HG02870 (cell line): ENCODE data around the gene CRYBG1.
"Not testable (repeated sequence)": the region's sequence is repeated elsewhere in the genome, so short reads cannot be mapped to it uniquely, and the experiment has no call there.

ENCODE experiments used
- ATAC-seq: cut with Tn5 transposase; IDR thresholded peaks from one replicate; pipeline ENCODE4 v1.9.1; 2021; ENCODE audit warnings: mild to moderate bottlenecking, moderate library complexity; ENCODE audit not compliant: unreplicated experiment

Gene CRYBG1

GRCh38 chr6:106581468-106581867 is 221.0 kb downstream of the CRYBG1 start:
- no peak for ATAC-seq

- no peak for ATAC-seq
Observed at GRCh38 chr6:106586815-106587415, 226.4 kb downstream of the CRYBG1 start.

GRCh38 chr6:106588937-106589336 is 228.4 kb downstream of the CRYBG1 start:
- not testable (repeated sequence) for ATAC-seq

DNA sequence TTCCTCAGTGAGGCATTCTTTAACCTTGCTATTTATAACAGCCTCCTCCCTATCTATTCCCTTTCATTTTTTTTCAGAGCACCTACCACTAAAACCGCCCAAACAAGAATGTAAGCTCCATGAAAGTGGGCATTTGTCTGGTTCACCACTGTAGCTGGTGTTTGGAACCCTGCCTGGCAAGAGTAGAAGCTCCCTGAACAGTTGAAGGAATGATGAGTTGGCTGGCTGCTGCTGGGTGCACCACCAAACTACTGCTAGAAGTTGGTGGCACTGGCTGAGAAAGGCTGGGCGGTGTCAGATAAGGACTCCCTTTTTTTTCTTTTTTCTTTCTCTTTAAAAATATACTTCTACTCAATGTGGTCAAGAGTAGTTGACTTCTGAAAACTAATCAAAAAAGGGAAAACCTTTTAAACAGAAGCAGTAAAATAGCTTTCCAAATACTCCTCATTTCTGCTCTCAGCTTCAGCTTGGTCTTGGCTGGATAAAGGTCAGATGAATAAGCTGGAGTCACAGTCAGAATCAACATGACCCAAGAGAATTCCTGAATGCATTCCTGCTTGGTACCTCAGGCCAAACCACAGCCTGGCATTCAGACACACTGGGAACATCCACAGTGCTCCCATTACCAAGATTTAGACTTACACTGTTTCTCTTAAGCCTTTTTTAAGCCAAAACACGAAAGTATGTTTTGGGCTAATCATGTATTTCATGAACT is 230.8 kb downstream of the CRYBG1 start:
- no peak for ATAC-seq

GRCh38 chr6:106599440-106599839 is 238.9 kb downstream of the CRYBG1 start:
- ATAC-seq = no peak

DNA sequence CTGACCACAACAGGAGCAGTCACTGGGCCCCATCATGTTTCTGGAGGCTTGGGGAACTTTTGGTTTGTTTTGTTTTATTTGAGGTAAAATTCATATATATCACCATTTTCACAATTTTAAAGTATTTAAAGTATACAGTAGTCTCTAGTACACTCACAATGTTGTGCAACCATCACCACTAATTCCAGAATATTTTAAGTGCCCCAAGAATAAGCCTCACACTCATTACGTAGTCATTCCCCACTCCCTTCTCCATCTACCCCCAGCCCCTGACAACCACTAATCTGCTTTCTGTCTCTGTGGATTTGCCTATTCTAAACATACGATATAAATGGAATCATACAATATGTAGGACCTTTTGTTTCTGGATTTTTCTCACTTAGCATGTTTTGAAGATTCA is 239.8 kb downstream of the CRYBG1 start:
- no peak for ATAC-seq

DNA sequence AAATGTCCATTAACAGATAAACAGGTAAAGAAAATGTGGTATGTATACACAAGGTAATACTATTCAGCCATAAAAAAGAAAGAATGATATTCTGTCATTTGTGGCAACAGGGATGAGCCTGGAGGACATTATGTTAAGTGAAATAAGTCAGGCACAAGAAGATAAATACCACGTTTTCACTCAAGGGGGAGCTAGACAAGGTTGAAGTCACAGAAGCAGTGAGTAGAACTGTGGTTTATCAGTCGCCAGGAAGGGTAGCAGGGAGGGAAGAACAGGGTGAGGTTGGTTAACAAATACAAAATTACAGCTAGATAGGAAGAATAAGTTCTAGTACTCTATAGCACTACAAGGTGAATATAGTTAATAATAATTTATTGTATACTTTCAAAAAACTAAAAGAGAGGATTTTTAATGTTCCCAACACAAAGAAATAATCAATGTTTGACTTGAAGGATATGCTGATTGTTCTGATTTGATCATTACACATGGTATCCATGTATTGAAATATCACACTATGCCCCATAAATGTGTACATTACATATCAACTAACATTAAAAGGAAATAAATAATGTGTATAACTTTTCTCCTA is 247.7 kb downstream of the CRYBG1 start:
- no peak for ATAC-seq

DNA sequence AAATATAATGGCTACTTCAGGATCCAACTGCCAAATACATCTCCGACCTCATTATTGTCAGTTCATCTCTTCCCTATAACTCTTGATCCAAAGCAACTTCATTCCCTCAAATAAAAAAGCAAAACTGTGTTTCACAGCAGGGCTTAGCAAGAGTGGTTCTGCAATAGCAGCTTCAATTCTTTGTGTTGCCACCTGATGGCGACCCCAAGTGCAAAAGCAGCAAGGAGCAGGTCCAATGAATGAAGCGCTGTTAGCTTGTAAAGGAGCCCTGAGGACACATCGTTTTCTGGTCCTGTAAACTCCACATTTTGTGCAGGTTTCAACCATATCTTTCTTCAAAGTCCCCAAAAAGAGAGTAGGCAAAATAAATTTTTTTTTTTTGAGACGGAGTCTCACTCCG is 249.2 kb downstream of the CRYBG1 start:
- ATAC-seq = no peak

DNA sequence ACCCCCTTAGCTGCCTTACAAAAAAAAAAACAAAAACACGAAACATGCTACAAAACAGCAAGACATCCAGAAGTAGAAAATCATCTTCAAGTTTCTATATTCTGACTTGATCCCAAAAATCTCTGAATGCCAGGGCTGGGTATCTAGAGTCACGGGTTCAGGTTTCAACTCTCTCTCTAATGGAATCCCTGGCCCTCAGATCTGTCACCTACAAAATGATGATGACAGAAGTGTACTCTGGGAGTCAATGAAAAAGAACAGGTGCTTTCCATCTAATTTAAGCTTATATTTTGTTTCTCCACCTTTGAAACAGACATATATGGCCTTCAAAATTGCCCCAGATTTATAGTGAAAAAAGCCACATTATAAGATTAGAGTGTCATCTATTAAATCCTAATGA is 250.5 kb downstream of the CRYBG1 start:
- no peak for ATAC-seq

DNA sequence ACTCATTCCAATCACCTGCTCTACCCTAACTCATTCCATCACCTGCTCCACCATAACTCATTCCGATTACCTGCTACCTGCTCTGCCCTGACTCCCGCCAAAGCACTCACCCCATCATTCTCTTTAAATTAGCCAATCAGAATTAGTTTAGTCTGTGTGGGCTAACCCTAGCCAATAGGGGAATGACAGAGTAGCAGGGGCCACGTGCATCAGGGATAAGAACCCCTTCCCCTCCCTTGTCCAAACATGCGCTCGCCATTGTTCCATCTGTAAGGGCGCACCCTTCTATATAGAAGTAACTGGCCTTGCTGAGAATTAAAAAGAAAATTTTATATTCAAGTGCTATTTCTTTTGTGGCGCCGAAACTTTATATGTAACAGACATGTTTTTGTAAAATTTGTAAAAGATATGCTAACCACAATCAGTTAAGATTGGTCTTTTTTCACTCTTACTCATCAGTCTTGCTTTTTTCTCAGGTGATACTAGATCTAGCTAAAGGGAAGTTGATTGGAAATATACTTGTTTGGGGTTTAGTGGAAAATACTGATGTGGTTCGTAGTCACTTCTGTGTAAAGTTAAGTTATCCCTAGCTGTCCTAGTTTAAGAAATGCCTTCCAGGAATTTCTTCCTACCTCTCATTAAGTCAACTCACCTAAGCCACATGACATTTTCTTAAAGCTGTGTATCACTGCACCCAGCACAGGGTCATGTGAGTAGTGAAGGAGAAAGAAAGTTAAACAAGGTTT is 252.3 kb downstream of the CRYBG1 start:
- ATAC-seq = no peak

GRCh38 chr6:106613590-106613989 is 253.1 kb downstream of the CRYBG1 start:
- no peak for ATAC-seq

DNA sequence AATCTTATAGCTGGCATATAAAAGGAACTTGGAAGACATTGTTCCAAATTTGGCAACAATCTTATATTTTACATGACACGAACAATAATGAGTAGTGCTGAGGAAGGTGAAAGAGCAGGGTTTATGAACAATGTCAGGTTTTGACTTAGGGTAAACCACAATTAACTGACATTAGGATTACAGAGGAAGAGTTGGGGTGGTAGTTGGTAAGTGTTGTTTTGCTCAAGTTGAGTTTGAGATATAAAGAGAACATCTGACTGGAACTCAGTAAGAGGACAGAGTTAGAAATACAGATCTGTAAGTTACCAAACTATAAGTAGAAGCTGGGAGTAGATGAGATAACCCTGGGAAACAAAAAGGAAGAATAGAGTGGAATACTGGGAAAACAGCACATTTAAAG is 253.6 kb downstream of the CRYBG1 start:
- ATAC-seq = no peak

DNA sequence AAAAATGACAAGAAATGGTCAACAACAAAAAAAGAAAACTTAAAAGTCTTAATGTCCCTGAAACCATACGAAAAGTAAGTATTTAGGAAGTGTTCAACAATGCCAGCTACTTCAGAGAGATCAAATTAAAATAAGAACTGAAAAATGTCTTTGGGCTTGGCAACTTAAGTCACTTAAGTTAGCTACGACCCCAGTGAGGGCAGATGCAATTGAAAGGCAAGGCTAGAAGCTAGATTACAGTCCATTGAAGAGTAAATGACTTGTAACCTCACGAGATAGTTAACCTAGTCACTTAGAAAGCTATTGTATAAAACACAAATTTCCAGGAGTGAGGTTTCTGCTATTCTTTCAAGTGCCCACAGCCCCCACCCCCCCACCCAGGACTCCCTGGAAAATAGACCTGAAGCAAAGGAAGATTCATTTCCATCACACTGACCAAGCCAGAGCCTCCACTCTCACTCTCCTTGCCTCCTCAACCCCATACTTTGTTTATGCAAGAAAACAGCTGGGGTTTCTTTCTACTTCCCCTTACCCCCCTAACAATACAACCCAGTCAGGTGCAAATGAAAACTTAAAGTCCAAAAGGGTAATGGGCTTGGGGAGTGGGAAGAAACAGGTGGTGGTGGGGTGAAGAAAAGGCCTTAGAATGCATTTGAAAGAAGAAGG is 254.2 kb downstream of the CRYBG1 start:
- no peak for ATAC-seq

GRCh38 chr6:106617302-106617701 is 256.8 kb downstream of the CRYBG1 start:
- no peak for ATAC-seq

DNA sequence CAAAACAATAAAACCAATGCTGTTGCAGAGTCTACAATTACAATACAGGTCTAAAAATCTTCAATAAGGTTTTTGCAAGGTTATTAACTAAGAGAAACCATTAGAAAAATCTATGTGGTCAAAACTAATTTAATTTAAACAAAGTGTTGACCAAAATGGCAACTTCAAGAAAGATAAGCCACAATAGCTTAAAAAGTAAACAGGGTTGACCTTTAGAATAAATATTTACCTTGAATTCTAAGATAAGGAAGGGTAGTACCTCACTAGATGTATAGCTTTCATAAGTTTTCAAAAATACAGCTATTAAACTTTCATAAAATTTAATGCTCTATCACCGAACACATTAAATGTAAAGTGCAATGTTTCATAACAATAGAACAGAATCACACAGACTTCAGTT is 257.3 kb downstream of the CRYBG1 start:
- ATAC-seq = no peak

- no peak for ATAC-seq
Observed at GRCh38 chr6:106618324-106618723, 257.8 kb downstream of the CRYBG1 start.

- no peak for ATAC-seq
Observed at GRCh38 chr6:106619223-106619622, 258.7 kb downstream of the CRYBG1 start.

DNA sequence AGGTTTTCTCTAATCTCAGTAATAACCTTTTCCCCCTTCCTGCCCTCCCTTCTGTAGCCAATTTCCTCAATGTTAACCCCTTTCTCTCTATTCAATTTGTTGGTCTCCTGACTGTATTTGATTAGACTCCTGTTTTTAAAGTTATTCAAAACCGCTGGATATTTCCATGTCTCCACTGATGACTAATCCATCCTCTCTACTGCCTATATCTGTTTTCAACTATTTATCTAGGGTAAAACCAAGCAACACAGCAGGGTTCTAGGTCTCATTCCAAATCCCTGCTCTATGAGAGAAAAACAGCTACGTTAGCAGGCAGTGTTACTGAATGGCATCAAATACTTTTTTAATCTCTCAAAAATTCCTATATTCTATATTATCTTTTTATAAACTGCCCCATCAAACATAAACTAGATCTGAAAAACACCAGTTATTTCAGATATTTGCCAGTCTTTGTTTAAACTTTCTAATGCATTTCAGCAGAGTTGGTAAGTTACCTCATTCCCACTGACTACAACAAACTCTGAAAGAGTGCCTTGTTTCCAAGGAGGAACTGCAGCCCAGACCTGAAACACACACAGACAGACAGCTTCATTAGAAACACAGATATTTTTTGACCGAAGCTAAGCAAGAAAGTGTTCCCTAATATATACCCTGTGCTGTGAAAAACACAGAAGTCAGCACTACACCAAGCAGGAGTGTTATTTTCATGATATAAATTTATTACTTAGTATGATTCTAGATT is 260.6 kb downstream of the CRYBG1 start:
- ATAC-seq = no peak
